Astrocyte (in vitro differentiated cells and primary cell): ENCODE results near the gene IL19.

Experiments used
- CTCF ChIP-seq: IDR thresholded peaks from 2 replicates; pipeline ENCODE4 v1.5.1; 2011; ENCODE audit warnings: low read depth, mild to moderate bottlenecking, inconsistent platforms, low read length, moderate library complexity; ENCODE audit not compliant: insufficient read depth
- EZH2 ChIP-seq: IDR thresholded peaks from 2 replicates; pipeline ENCODE4 v1.6.1; 2012; ENCODE audit warnings: mild to moderate bottlenecking, low read length, inconsistent platforms; ENCODE audit not compliant: insufficient read depth

GRCh38 chr1:206772243-206772937 lies 1.8 kb downstream of the IL19 start, which contains the start of gene IL10:
- no peak for TF ChIP-seq EZH2
- TF ChIP-seq CTCF = no peak
